HG03039 (cell line): ENCODE results near the gene MRPL40.

Experiments
- ATAC-seq: cut with Tn5 transposase; IDR thresholded peaks from one replicate; pipeline ENCODE4 v1.9.1; 2021; ENCODE audit warnings: mild to moderate bottlenecking, moderate library complexity; ENCODE audit not compliant: unreplicated experiment

MRPL40 gene

GRCh38 chr22:19479355-19480172 lies 47.2 kb downstream of the MRPL40 start, which contains the start of gene CDC45:
TSS of gene CDC45 (plus strand) at chr22:19479920. CDS start at chr22:19479969, 49 bp downstream.
- ATAC-seq, result peak; percentile 76

- no peak for ATAC-seq
Observed at GRCh38 chr22:19480173-19480568, 47.8 kb downstream of the MRPL40 start.

GRCh38 chr22:19480789-19481188 lies 48.4 kb downstream of the MRPL40 start:
- no peak for ATAC-seq

GRCh38 chr22:19482297-19482696 lies 50.0 kb downstream of the MRPL40 start:
- ATAC-seq, result no peak

- no peak for ATAC-seq
Observed at GRCh38 chr22:19483481-19484244, 51.3 kb downstream of the MRPL40 start.
